ENCODE results near the gene MYL3.
A peak's percentile ranks its signal among the peaks of the same experiment; 100 is the strongest.

MYL3 gene

GRCh38 chr3:46864061-46864881 is 1.0 kb upstream of the MYL3 start:
- DNase-seq: no peak

GRCh38 chr3:46862369-46863025 is 747 bp downstream of the MYL3 start:
- no peak for DNase-seq

DNA sequence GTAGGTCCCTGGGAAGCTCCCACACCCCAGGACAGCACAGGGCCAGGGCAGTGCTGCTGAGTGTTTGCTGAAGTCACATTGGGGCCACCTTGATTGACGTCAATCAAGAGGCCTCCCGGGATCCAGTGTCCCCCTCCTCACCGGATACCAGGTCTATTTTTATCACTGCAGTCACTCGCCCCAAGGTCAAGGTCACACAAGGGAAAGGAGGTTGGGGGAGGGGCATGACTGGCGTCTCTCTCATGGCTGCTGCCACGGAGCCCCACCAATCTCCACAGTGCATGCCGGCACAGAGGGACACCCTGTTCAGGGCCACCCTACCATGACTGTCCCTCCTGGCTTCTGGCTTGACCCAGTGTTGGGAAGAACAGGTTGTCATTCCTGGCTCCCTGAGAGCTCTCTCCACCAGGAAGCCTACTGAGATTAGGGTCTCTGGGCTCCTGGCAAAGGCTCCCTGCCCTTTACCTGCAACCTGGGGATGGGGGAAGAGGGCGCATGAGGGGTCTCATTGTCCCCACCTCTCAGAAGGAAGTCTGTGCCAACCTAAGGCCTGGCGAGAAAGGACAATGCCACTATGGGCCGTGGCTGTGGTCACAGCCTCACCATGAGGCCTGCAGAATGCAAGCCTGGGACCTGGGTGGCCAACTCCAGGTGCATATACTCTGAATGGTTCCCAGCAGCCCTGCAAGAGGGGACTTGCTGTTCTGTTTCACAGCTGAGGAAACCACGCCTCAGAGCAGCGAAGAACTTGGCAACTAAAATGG is 1.5 kb downstream of the MYL3 start:
- DNase-seq: no peak

- no peak for DNase-seq
Observed at GRCh38 chr3:46860810-46861604, 2.2 kb downstream of the MYL3 start.

GRCh38 chr3:46860017-46860809 is 3.0 kb downstream of the MYL3 start:
- peak; percentile 53 for DNase-seq

GRCh38 chr3:46859001-46859710 is 4.1 kb downstream of the MYL3 start:
- no peak for DNase-seq

DNA sequence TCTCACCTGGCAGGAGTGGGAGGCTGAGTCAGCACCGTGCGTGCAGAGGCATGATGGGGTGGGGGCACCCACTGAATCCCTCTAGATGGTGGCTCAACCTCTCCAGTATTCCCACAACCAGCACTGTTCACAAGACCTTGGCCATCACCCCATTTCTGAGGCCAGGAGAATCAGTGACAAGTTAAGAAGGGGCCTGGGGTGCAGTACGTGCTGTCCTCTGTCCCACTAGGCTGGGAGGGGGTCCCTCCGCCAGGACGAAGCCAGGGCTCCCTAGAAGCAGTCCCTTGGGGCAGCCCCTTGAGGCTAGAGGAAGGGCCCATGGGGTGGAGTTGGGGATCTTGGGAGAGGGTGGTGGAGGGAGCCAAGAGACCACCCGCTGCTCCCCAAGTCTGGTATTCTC is 4.8 kb downstream of the MYL3 start:
- no peak for DNase-seq

GRCh38 chr3:46857485-46858341 is 5.5 kb downstream of the MYL3 start:
- no peak for DNase-seq

GRCh38 chr3:46856576-46857471 is 6.4 kb downstream of the MYL3 start:
- no peak for DNase-seq

- no peak for DNase-seq
Observed at GRCh38 chr3:46854555-46854991, 8.7 kb downstream of the MYL3 start.

DNA sequence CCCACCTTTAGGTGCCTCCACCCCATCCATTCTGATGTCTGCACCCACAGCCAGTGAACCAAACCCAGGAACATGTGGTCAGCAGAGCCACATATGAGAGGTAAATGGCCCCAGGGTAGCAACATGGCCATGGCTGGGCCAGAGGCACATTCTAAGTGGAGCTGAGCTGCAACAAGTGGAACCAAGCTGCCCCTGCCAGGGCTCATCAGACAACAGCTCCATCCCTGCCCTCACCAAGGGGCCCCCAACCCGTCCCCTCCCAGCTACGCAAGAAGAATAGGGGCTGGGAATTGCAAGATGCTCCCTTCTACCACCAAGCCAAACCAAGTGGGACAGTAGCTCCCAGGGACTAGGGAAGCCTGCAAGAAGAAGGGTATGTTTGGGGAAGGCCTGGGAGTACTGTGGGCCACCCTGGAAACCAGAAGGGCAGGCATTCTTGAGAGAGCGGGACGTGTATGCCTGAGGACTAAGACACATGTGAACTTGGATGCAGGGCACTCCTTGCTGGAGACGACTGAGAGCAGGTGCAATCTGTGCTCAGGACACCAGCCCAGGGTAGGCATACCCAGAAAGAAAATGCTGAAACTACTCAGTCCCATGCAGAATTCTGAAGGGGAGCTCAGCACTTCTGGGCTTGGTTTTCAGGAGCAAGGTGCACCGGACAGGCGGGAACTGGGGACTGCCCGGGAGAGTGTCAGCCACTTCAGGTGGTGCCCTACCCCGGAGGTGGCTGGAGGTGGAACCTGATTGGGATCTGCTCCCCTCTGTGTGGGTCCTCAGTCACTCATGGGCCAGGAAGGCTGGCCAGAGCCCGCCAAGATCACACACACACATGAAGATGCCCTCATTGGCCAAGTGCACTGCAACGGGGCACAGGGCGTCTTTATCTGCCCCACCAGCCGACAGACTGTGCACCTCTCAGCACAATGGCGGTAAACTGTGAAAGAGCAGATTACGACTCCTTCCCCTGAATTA is 9.5 kb downstream of the MYL3 start:
- DNase-seq: no peak

DNA sequence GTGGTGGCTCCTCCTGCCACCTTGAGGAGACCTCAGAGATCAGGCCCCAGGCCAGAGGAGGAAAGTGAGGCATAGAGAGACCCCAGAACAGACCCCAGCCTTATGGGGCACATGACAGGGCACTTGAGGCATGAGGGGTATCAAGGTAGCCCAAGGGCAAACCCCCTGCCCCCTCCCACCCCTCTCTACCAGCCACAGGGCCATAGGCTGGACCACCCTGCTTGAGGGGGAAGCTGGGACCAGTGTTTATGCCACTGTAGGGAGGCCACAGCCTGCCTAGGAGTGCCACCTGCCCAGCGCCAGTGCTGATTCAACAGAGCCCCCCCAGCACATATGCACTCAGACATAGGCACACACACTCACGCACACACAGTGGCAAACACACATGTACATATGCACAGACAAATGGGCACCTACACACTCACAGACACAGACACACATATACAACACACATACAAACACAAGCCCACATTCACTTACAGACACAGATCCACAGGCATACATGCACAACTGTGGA is 10.3 kb downstream of the MYL3 start:
- DNase-seq: no peak

- DNase-seq: peak; percentile 0
Observed at GRCh38 chr3:46852334-46852720, 10.9 kb downstream of the MYL3 start.

DNA sequence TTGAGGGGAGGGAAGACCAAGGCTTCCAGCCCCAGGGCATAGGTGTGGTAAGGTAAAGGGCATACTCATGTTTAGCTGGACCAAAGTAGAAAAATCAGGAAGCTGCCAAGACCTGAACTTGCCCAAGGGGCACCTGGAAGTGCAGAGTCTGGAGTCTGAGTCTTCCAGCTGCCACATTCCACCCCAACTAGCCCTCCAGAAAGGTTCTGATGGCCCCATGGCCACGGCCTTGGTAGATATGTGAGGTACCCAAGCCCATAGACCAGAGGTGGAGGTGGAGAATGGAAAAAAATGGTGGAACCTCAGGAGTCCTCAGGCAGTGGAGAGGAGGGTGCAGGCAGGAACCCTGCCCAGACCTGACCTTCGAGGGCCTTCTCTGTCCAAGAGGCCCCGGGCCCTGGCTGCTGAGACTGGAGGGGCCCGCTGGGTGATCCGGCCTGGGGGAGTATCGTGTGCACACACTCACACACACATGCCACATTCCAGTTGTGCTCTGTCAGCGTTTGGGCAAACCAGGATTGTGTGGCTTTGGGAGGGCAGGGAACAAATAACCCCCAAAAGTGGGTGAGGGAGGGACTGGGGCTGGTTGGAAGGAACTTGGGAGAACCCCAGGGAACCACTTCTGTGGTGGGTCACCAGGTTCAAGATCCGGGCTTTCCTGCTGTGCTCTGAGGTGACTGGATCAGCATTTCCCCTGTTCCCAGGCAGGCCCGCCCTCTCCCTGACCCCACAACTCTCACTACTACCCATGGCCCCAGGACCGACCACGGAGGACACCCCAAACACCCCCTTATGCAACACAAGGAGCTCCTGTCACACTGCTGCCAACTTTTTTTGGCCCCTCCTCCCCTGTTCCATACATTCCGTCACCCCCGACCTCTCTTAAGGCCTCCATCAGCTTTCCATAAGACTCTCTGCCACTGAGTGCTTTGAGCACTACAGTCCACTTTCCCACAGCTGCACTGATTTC is 11.6 kb downstream of the MYL3 start:
- peak; percentile 0 for DNase-seq

- no peak for DNase-seq
Observed at GRCh38 chr3:46850468-46850779, 12.8 kb downstream of the MYL3 start.

- DNase-seq: no peak
Observed at GRCh38 chr3:46849686-46850467, 13.4 kb downstream of the MYL3 start.

All from stimulated activated CD4-positive, alpha-beta T cell treated with anti-CD3 and anti-CD28 coated beads, Interleukin-15, amount 100 ng/mL, for 24 hours (primary cell).